Hematopoietic multipotent progenitor cell (in vitro differentiated cells): ENCODE results near the gene NMRK1. TPM values are rescaled to one million over a fixed set of nuclear protein-coding genes. Genes with fewer than 3 reads are reported as not detected.

Source experiments
- DNase-seq, 3 donors: peaks; one replicate each; pipeline ENCODE4 v3.0.0-alpha.2; 2011 to 2015; ENCODE audit warnings: low read depth in 2 of 3, low spot score in 2 of 3
- total RNA-seq: library from RNA; depleted of rRNA; stranded (reverse); fragments of >200 nt; gene quantifications from one replicate; pipeline ENCODE4 v1.2.3, GENCODE V29; 2012

NMRK1 gene
- total RNA-seq, 1 donor = 3.8 TPM

DNA sequence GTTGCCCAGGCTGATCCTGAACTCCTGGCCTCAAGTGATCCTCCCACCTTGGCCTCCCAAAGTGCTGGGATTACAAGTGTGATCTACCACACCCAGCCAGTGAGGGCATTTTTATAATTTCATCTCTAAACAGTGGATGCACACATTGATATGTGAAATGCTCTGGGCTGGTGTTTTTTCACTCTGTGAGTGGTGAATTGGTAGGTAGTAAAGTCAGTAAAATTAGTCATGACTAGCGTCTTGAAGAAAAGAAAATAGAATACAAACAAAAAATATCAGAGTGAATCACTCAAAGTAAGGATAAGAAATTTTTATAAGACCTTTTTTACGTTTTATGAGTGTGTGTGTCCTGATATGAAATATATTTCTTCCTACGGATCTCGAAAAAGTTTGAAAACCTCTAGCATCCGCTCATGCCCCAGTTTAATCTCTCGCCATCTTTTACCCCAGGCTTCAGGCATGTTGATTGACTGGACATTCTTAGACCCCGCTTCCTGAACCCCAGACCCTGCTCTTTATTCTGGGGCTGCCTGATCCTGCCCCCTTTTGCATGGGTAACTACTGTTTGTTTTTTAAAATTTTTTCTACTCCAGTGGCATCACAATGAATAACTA is 14.3 kb upstream of the NMRK1 start:
- DNase-seq = no peak

DNA sequence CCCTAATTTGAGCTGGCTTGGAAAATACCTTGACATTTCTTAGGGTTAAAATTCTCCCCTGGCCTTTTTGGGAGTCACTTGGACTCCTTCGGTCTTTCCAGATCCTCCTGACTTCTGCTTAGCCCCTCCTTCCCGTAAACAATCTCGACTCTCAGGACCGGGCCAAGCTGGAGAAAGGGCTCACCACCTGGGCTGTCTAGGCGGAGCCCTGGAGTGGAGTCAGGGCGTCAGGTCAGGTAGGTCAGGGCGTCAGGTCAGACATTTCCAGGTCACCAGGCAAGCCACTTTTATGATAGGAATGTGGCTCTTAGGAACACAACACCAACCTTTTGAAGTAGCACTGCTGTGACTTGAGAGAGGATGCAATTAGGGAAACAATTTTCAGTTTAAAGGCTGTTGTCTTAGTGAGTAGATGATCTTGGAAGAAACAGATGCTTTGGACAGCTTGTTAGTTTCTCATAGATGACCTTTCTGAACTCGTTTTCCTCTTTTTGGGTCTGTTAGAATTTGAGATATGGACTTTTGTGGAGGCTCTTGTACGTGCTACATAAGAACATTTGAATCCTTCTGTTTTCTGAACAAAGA is 13.1 kb upstream of the NMRK1 start:
- DNase-seq = no peak

DNA sequence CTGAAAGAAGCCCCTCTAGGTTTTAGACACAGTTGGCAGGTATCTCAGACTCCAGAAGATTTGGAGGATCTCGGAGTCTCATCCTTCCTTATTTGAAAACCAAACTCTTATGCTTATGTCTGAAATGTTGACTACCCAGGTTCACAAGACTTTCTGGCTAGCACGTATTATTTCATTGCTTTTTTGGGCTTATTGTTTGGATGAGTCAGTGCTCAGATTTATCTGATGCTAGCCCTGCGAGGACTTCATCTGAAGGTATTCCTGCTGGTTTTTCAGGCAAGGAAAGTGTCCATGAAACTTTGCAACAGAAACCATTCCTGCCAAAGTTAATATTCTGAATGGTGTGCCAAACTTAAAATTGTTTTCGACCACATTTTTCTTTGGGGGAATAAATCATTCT is 8.8 kb upstream of the NMRK1 start:
- no peak for DNase-seq

DNA sequence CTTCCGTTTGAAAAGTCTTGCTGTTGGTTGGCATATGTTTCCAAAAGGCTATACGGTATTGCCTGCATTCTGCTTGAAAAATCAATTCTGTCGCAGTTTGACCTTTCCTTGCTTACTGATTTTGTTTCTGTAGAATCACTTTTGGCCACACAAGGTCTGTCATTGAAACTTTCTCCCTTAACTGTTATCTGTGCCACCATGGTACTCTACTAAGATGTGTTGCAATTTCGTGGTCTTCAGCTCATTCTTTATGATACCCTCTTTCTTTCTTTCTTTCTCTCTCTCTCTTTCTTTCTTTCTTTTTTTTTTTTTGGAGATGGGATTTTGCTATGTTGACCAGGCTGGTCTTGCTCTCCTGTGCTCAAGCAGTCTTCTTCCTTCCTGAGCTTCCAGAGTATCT is 4.8 kb upstream of the NMRK1 start:
- no peak for DNase-seq

DNA sequence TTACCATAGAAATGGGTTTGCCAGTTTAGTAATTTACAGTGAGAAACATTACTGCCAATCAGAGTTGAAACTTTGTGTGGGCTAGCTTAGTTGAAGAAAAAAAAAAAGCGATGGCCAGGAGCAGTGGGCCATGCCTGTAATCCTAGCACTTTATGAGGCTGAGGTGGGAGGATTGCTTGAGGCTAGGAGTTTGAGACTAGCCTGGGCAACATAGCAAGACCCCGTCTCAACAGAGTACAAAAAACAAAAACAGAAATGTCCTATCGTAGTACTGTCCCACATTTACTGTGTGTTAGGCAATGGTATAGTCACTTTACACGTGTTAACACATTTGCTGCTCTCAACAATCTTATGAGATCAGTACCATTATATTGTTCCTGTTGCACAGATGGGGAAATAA is 2.6 kb upstream of the NMRK1 start:
- DNase-seq = no peak

DNA sequence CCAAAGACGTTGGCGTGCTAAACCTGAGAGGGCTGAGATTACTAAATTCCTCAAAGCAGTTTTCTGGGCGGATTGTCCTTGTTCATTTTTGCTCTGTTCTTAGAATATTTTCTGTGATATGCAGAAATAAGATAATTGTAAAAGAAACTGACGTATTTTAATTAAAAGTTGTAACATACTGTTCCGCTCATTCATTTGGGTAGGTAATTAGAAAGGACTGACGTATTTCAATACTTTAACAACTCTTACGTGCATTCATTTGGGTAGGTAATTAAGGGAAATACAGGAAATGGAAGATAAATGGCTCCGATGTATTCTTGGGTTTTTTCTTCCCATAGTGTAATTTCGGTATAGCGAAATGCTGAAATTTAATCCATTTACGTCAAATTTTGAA is 1.4 kb upstream of the NMRK1 start:
- DNase-seq = no peak

GRCh38 chr9:75088646-75089372 is 854 bp upstream of the NMRK1 start:
- peak in 2 of 3 donors; percentile 56 to 60 for DNase-seq

- peak in 2 of 3 donors; percentile 44 to 54 for DNase-seq
Measured at GRCh38 chr9:75087289-75087823, 599 bp downstream of the NMRK1 start.

GRCh38 chr9:75086541-75087288 is 1.2 kb downstream of the NMRK1 start:
- DNase-seq = no peak

GRCh38 chr9:75085640-75086039 is 2.3 kb downstream of the NMRK1 start:
- peak in 2 of 3 donors; percentile 23 to 44 for DNase-seq

DNA sequence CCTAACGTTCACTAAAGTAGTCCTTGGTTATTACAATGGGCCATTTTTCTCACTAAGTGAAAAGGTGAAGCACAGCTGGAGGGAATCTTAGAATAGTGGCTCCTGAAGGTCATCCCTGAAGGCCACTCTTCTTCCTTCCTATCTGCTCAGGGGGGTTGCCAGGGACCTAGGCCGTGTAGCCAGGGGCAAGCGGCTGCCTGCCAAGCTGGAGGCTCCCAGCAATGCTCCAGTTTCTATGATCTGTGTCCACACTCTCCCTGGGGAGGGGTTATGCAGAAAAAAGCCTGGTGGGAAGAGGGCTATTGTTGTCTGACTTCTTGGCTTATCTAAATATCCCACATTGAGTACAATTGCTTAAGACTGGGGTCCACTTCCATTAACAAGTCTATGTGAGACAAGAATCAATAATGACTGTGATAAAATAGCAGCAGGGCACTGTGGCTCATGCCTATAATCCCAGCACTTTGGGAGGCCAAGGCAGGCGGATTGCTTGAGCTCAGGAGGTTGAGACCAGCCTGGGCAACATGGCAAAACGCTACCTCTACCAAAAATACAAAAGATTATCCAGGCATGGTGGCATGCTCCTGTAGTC is 3.8 kb downstream of the NMRK1 start:
- no peak for DNase-seq

- no peak for DNase-seq
Measured at GRCh38 chr9:75083188-75083970, 4.6 kb downstream of the NMRK1 start.

- DNase-seq = no peak
Measured at GRCh38 chr9:75081632-75082031, 6.3 kb downstream of the NMRK1 start.

DNA sequence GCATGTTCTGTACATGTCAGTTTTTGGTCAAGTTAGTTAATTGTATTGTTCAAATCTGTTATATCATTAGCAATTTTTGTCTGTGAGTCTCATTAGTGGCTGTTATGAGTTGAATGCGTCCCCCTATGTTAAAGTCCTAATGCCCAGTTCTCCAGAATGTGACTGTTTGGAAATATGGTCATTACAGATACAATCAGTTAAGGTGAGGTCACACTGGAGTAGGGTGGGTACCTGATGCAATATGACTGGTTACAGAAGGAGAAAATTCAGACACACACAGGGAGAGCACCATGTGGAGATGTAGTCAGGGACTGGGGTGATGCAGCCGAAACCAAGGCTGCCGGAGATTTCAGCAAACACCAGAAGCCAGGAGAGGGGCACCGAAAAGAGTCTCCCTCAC is 15.1 kb downstream of the NMRK1 start:
- DNase-seq = no peak

GRCh38 chr9:75071530-75072122 is 16.3 kb downstream of the NMRK1 start:
- DNase-seq = no peak

- no peak for DNase-seq
Measured at GRCh38 chr9:75069171-75069570, 18.8 kb downstream of the NMRK1 start.

DNA sequence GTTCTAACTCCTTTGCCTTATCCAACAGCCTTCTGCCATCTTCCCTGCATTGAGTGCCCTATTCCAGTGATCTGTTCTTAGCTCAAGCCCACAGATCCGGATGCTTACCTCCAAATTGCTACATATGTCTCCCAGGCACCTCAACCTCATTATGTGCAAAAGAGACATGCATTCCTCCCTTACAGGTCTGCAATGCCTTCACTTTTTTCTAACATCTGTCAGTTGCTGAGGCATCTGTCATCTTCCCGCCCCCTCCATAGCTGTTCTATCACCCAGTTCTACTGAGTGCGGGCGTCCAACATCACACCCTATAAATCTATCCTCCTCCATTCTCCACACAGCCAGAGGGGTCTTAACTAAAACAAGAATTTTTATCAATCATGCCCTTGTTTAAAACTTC is 20.1 kb downstream of the NMRK1 start:
- DNase-seq = no peak

GRCh38 chr9:75065510-75065909 is 22.4 kb downstream of the NMRK1 start:
- DNase-seq = no peak

GRCh38 chr9:75064307-75065025 is 23.5 kb downstream of the NMRK1 start:
- DNase-seq = no peak
